Heart left ventricle (tissue), 16 donors: Measurements from ENCODE around the gene MEGF11. TPM values are rescaled to one million over a fixed set of nuclear protein-coding genes. Genes with fewer than 3 reads are reported as not detected.

ENCODE experiments used
- ATAC-seq, 4 donors: fragments of 200-7000 bp; cut with Tn5 transposase; one replicate each; pipeline ENCODE4 v1.9.1; 2020 to 2022; ENCODE audit warnings: moderate library complexity in 4 of 4, mild to moderate bottlenecking in 3 of 4, moderate number of reproducible peaks in 1 of 4
- DNase-seq, 5 donors: peaks; one replicate each; pipeline ENCODE4 v3.0.0-alpha.2; 2020
- H3K27ac ChIP-seq, 12 donors: fragments of 200-600 bp; sonication (generic) in 4 of 12; one replicate each; pipeline versions ENCODE4 v1.5.0 to v1.8.0; 2016 to 2022; ENCODE audit warnings: mild to moderate bottlenecking in 2 of 12
- H3K27me3 ChIP-seq, 9 donors: fragments of 200-600 bp; sonication (generic) in 2 of 9; one replicate each; pipeline versions ENCODE4 v1.5.1 to v1.8.0; 2016 to 2022; ENCODE audit warnings: mild to moderate bottlenecking in 3 of 9
- H3K36me3 ChIP-seq, 9 donors: fragments of 200-600 bp; sonication (generic) in 2 of 9; one replicate each; pipeline versions ENCODE4 v1.5.0 to v1.8.0; 2018 to 2022; ENCODE audit warnings: mild to moderate bottlenecking in 2 of 9
- H3K4me1 ChIP-seq, 12 donors: fragments of 200-600 bp; sonication (generic) in 4 of 12; one replicate each; pipeline versions ENCODE4 v1.5.0 to v1.8.0; 2016 to 2022; ENCODE audit warnings: mild to moderate bottlenecking in 3 of 12
- H3K4me3 ChIP-seq, 12 donors: fragments of 200-600 bp; sonication (generic) in 4 of 12; one replicate each; pipeline versions ENCODE4 v1.5.0 to v1.8.0; 2017 to 2022; ENCODE audit warnings: mild to moderate bottlenecking in 9 of 12, moderate library complexity in 4 of 12
- H3K9me3 ChIP-seq, 12 donors: fragments of 200-600 bp; sonication (generic) in 4 of 12; one replicate each; pipeline versions ENCODE4 v1.5.0 to v1.8.0; 2016 to 2022; ENCODE audit warnings: mild to moderate bottlenecking in 1 of 12
- CTCF ChIP-seq, 12 donors: fragments of 200-600 bp; sonication (generic) in 4 of 12; IDR thresholded peaks; one replicate each; pipeline versions ENCODE4 v1.5.0 to v1.8.0; 2018 to 2022; ENCODE audit warnings: antibody characterized with exemption in 12 of 12, mild to moderate bottlenecking in 5 of 12
- POLR2A ChIP-seq, 2 donors: fragments of 450-650 bp; IDR thresholded peaks; one replicate each; pipeline ENCODE4 v1.6.1; 2017; ENCODE audit warnings: antibody characterized with exemption in 2 of 2, mild to moderate bottlenecking in 2 of 2, moderate library complexity in 2 of 2
- WGBS, 4 donors: extraction: QIAGEN DNeasy Blood & Tissue Kit in 2 of 4; methylation state at CpG; one replicate each; pipeline versions ENCODE4 v1.1.5 to v1.1.7; 2013 to 2018; 5-methylcytosine and 5-hydroxymethylcytosine counted together
- intact Hi-C, 10 donors: fragments of 100-400 bp; cut with DNase I; formaldehyde crosslinking; loops; one replicate each; pipeline versions ENCODE4 v1.11.1 to v1.14.2; 2022
- polyA plus RNA-seq, 2 donors: library from polyadenylated mRNA; stranded (reverse); fragments of 200-250 nt; gene quantifications; one replicate each; pipeline ENCODE4 v1.2.3, GENCODE V29; 2013
- total RNA-seq, 9 donors: library from RNA; depleted of rRNA in 2 of 9; stranded (reverse); fragments of >200 nt in 2 of 9; fragmentation: NEBNext Ultra II Directional in 3 of 9; extraction: Animal tissue kit (Norgen Biotek cat#: 25700) in 3 of 9; gene quantifications; one replicate each; pipeline versions ENCODE4 v1.1.0 to v1.2.4, GENCODE V29; 2016 to 2023
- donor health status: ischemic (EF 13 %, LVEDD 7.1; RV severe dilation, severe dysfunction).
- donor health status: healthy with polysubstance abuse.
- donor health status: DM: no; HTN: yes; CAD: no.
- donor health status: DM: no; HTN: no; CAD: no.
- donor health status: ischemic (EF 25% LVEDD 6.9; RV normal size, moderate dysfunction).
- donor health status: ischemic (EF 25% LVEDD 5.7; RV mildly dilated, moderate dysfunction).
- donor health status: healthy.
- donor health status: DM: yes; HTN: yes; CAD: no.
- donor health status: ischemic (EF 35%, LVEDD 5.7; RV mildly dilated, moderate dysfunction).
- donor health status: nonischemic (EF 11% LVEDD 7.7; RV severe dilation, severe dysfunction).
- donor health status: DM: yes; HTN: yes; CAD: no.
- donor health status: PGD.
- donor health status: ischemic (EF 29% LVEDD 5.4; RV normal size, mild dysfunction).
- donor health status: nonischemic (EF 23%, LVEDD 6.1; RV moderate dilation, normal function).

MEGF11 gene
- total and polyA plus RNA-seq, 11 donors: 0.07 TPM; not detected in 10

DNA sequence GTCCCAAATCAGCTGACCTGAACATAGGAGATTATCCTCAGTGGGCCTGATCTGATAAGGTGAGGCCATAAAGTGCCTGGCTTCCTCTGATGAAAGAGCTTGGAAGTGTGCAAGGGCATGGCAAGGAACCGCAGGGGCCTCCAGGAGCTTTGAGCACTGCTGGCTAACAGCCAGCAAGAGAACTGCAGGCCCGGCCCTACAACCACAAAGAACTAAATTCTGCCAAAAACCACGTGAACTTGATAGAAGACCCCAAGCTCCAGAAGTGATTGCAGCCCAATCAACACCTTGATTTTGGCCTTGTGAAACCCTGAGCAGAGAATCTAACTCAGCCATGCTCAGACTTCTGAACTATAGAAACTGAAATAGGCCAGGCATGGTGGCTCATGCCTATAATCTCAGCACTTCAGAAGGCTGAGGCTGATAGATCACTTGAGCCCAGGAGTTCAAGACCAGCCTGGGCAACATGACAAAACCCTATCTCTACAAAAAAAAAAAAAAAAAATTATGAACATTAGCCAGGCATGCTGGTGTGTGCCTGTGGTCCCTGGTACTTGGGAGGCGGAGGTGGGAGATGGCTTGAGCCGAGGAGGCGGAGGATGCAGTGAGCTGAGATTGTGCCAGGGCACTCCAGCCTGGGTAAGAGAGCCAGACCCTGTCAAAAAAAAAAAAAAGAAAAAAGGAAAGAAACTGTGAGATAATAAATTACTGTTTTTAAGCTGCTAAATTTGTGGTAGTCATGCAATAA, 32.2 kb upstream of the MEGF11 start:
- no peak overlapping the region for H3K4me3 ChIP-seq
- intact Hi-C loops: loop anchor here in 8 of 10 donors (2.0 to 10.0 kb wide), 6 partner anchors 303 to 651 kb away; no protein-coding TSS in a partner anchor
- H3K9me3 ChIP-seq: no peaks in the 10 kb centered on the region
- no peak for DNase-seq
- H3K4me1 ChIP-seq: peaks cover 0 to 2% (median 0%) of the 10 kb centered on the region in 12 donors
- ATAC-seq: no peak
- TF ChIP-seq CTCF (IDR thresholded peaks at IDR 0.05) (no peak), POLR2A (IDR thresholded peaks at IDR 0.05) (no peak)
- no peak overlapping the region for H3K27ac ChIP-seq
- 77 to 88% (median 82%) methylated on average over 6 of the region's 6 CpGs for WGBS, 4 donors
- no peaks in the 10 kb centered on the region for H3K27me3 ChIP-seq
- no peaks in the 10 kb centered on the region for H3K36me3 ChIP-seq

- no peak overlapping the region for H3K4me3 ChIP-seq
- no peak for ATAC-seq
- no peaks in the 10 kb centered on the region for H3K36me3 ChIP-seq
- H3K9me3 ChIP-seq: no peaks in the 10 kb centered on the region
- WGBS, 4 donors: 87 to 93% (median 88%) methylated on average over 3 of the region's 3 CpGs
- no peaks in the 10 kb centered on the region for H3K27me3 ChIP-seq
- intact Hi-C loops: loop anchor here in 5 of 10 donors (2.0 to 10.0 kb wide), 3 partner anchors 367 to 649 kb away; no protein-coding TSS in a partner anchor
- no peak for TF ChIP-seq POLR2A (IDR thresholded peaks at IDR 0.05)
- no peak for TF ChIP-seq CTCF (IDR thresholded peaks at IDR 0.05)
- H3K4me1 ChIP-seq: peaks cover 0 to 2% (median 0%) of the 10 kb centered on the region in 12 donors
- H3K27ac ChIP-seq: no peak overlapping the region
- DNase-seq: no peak
Observed at GRCh38 chr15:66284271-66284670, 30.7 kb upstream of the MEGF11 start.

DNA sequence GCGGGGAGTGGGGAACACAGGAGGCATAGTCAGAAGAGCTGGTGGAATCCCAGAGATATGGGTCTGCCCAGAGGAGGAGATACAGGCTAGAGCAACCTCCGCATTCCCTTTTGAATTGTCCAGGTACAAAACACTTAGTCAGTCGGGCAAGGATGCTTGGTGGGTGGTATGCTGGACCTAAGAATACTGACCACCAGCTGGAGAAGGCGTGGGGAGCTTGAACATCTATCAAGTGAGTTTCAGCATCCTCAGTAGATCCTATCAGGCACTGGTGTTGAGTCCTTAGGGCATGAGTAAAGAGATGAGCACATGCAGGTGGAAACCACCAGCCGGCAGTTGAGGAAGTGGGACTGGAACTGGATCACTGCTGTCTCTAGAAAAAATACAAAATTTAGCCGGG, 25.1 kb upstream of the MEGF11 start:
- DNase-seq (no peak), ATAC-seq (no peak)
- no peaks in the 10 kb centered on the region for H3K36me3 ChIP-seq
- intact Hi-C loops: no loop called here
- H3K4me3 ChIP-seq: no peak overlapping the region
- H3K4me1 ChIP-seq: no peaks in the 10 kb centered on the region
- TF ChIP-seq CTCF (IDR thresholded peaks at IDR 0.05) (no peak), POLR2A (IDR thresholded peaks at IDR 0.05) (no peak)
- WGBS, 4 donors: 84 to 89% (median 88%) methylated on average over 6 of the region's 6 CpGs
- no peak overlapping the region for H3K27ac ChIP-seq
- peaks cover 0 to 9% (median 0%) of the 10 kb centered on the region in 12 donors for H3K9me3 ChIP-seq
- H3K27me3 ChIP-seq: no peaks in the 10 kb centered on the region

- WGBS, 4 donors: 81 to 86% (median 82%) methylated on average over 6 of the region's 6 CpGs
- no peaks in the 10 kb centered on the region for H3K4me1 ChIP-seq
- no peak overlapping the region for H3K27ac ChIP-seq
- intact Hi-C loops: no loop called here
- no peaks in the 10 kb centered on the region for H3K36me3 ChIP-seq
- H3K4me3 ChIP-seq: no peak overlapping the region
- ATAC-seq: no peak
- no peak for TF ChIP-seq CTCF (IDR thresholded peaks at IDR 0.05)
- no peak for TF ChIP-seq POLR2A (IDR thresholded peaks at IDR 0.05)
- DNase-seq: no peak
- peaks cover 0 to 9% (median 0%) of the 10 kb centered on the region in 12 donors for H3K9me3 ChIP-seq
- no peaks in the 10 kb centered on the region for H3K27me3 ChIP-seq
Observed at GRCh38 chr15:66278056-66278455, 24.5 kb upstream of the MEGF11 start.
